H9 (cell line): ENCODE measurements around the gene BAHD1. TPM values are rescaled to one million over a fixed set of nuclear protein-coding genes. Genes with fewer than 3 reads are reported as not detected.

ENCODE experiments used
- DNase-seq: peaks from one replicate; pipeline ENCODE4 v3.0.0-alpha.2; 2017
- H2AFZ ChIP-seq: one replicate; pipeline ENCODE4 v1.6.1; 2013; ENCODE audit warnings: mild to moderate bottlenecking, low read length, control low read depth, moderate library complexity
- H2AK5ac ChIP-seq: 2 replicates; pipeline ENCODE4 v1.6.1; 2013; ENCODE audit warnings: low read length, control low read depth, mixed read lengths; ENCODE audit not compliant: insufficient read length
- H2BK120ac ChIP-seq: one replicate; pipeline ENCODE4 v1.6.1; 2013; ENCODE audit warnings: low read depth, mild to moderate bottlenecking, low read length, control low read depth, inconsistent platforms; ENCODE audit not compliant: poor library complexity, severe bottlenecking
- H2BK12ac ChIP-seq: 2 replicates; pipeline ENCODE4 v1.6.1; 2013; ENCODE audit warnings: low read length, control low read depth, mixed read lengths, low read depth; ENCODE audit not compliant: insufficient read length
- H2BK15ac ChIP-seq: 2 replicates; pipeline ENCODE4 v1.6.1; 2013; ENCODE audit warnings: low read depth, low read length, control low read depth
- H2BK20ac ChIP-seq: one replicate; pipeline ENCODE4 v1.6.1; 2013; ENCODE audit warnings: low read depth, mild to moderate bottlenecking, low read length, control low read depth, inconsistent platforms; ENCODE audit not compliant: poor library complexity, severe bottlenecking
- H2BK5ac ChIP-seq: 2 replicates; pipeline ENCODE4 v1.6.1; 2013; ENCODE audit warnings: low read length, control low read depth, mixed read lengths; ENCODE audit not compliant: insufficient read length
- H3K14ac ChIP-seq: 2 replicates; pipeline ENCODE4 v1.6.1; 2013; ENCODE audit warnings: low read length, control low read depth; ENCODE audit not compliant: insufficient read depth
- H3K18ac ChIP-seq: 2 replicates; pipeline ENCODE4 v1.6.1; 2013; ENCODE audit warnings: low read depth, mild to moderate bottlenecking, mixed read lengths, low read length, control low read depth; ENCODE audit not compliant: insufficient read length
- H3K23ac ChIP-seq: 2 replicates; pipeline ENCODE4 v1.6.1; 2013; ENCODE audit warnings: low read length, control low read depth, mixed read lengths, low read depth; ENCODE audit not compliant: insufficient read length
- H3K23me2 ChIP-seq: 2 replicates; pipeline ENCODE4 v1.6.1; 2013; ENCODE audit warnings: low read depth, mild to moderate bottlenecking, mixed read lengths, low read length, control low read depth; ENCODE audit not compliant: insufficient read length, poor library complexity, severe bottlenecking
- H3K27ac ChIP-seq: 2 replicates; pipeline ENCODE4 v1.5.1; 2013; ENCODE audit warnings: low read length, control low read depth, mixed read lengths, low read depth; ENCODE audit not compliant: insufficient read length
- H3K27me3 ChIP-seq: 2 replicates; pipeline ENCODE4 v1.6.1; 2013; ENCODE audit warnings: low read length, control low read depth, inconsistent platforms; ENCODE audit not compliant: insufficient read depth
- H3K4ac ChIP-seq: 2 replicates; pipeline ENCODE4 v1.6.1; 2013; ENCODE audit warnings: low read depth, mild to moderate bottlenecking, control low read depth, inconsistent platforms, low read length, moderate library complexity
- H3K4me1 ChIP-seq: 2 replicates; pipeline ENCODE4 v1.6.1; 2013; ENCODE audit warnings: low read length, control low read depth, inconsistent platforms; ENCODE audit not compliant: insufficient read depth
- H3K4me2 ChIP-seq: 2 replicates; pipeline ENCODE4 v1.6.1; 2013; ENCODE audit warnings: low read length, control low read depth, mixed read lengths; ENCODE audit not compliant: insufficient read length, insufficient read depth
- H3K56ac ChIP-seq: 2 replicates; pipeline ENCODE4 v1.6.1; 2013; ENCODE audit warnings: low read depth, mild to moderate bottlenecking, mixed read lengths, low read length, control low read depth; ENCODE audit not compliant: insufficient read length
- H3K79me1 ChIP-seq: 2 replicates; pipeline ENCODE4 v1.6.1; 2013; ENCODE audit warnings: low read depth, mild to moderate bottlenecking, moderate library complexity, low read length, control low read depth, inconsistent platforms; ENCODE audit not compliant: insufficient read depth, poor library complexity, severe bottlenecking
- H3K79me2 ChIP-seq: 2 replicates; pipeline ENCODE4 v1.6.1; 2013; ENCODE audit warnings: low read length, control low read depth, inconsistent platforms; ENCODE audit not compliant: insufficient read depth
- H3K9ac ChIP-seq: 2 replicates; pipeline ENCODE4 v1.6.1; 2013; ENCODE audit warnings: low read length, control low read depth, mixed read lengths; ENCODE audit not compliant: insufficient read length; ENCODE audit errors: extremely low read depth
- H3K9me3 ChIP-seq: one replicate; pipeline ENCODE4 v1.6.1; 2013; ENCODE audit warnings: low read depth, low read length, inconsistent platforms; ENCODE audit not compliant: control insufficient read depth
- H3T11ph ChIP-seq: one replicate; pipeline ENCODE4 v1.6.1; 2013; ENCODE audit warnings: mild to moderate bottlenecking, low read length, control low read depth, inconsistent platforms
- H4K20me1 ChIP-seq: one replicate; pipeline ENCODE4 v1.6.1; 2013; ENCODE audit not compliant: control insufficient read depth, insufficient read length, insufficient read depth
- H4K5ac ChIP-seq: 2 replicates; pipeline ENCODE4 v1.6.1; 2013; ENCODE audit warnings: low read depth, mild to moderate bottlenecking, mixed read lengths, low read length, control low read depth; ENCODE audit not compliant: insufficient read length
- H4K8ac ChIP-seq: replicated peaks from 2 replicates; pipeline ENCODE4 v1.6.1; 2013; ENCODE audit warnings: low read length, control low read depth, mixed read lengths, low read depth; ENCODE audit not compliant: insufficient read length
- H4K91ac ChIP-seq: 2 replicates; pipeline ENCODE4 v1.6.1; 2013; ENCODE audit warnings: low read depth, mild to moderate bottlenecking, moderate library complexity, mixed read lengths, low read length, control low read depth; ENCODE audit not compliant: insufficient read length
- H3K27ac Mint-ChIP-seq, 3 experiments: 2 replicates in 2 of 3; 3 replicates in 1 of 3; pipeline ENCODE4 v1.8.0; 2020 to 2021; ENCODE audit warnings: mixed read lengths in 3 of 3, mild to moderate bottlenecking in 1 of 3, moderate library complexity in 1 of 3
- H3K27me3 Mint-ChIP-seq: 2 replicates; pipeline ENCODE4 v1.8.0; 2021; ENCODE audit warnings: low read depth, mild to moderate bottlenecking, moderate library complexity, mixed read lengths
- H3K36me3 Mint-ChIP-seq, 3 experiments: 2 replicates in 2 of 3; 3 replicates in 1 of 3; pipeline ENCODE4 v1.8.0; 2020 to 2021; ENCODE audit warnings: low read depth in 3 of 3, mixed read lengths in 3 of 3; ENCODE audit not compliant: insufficient read depth in 1 of 3
- H3K4me1 Mint-ChIP-seq, 2 experiments: 2 replicates each; pipeline ENCODE4 v1.8.0; 2020; ENCODE audit warnings: mixed read lengths in 2 of 2
- H3K4me3 Mint-ChIP-seq, 2 experiments: 2 replicates in 1 of 2; 3 replicates in 1 of 2; pipeline ENCODE4 v1.8.0; 2020 to 2021; ENCODE audit warnings: mild to moderate bottlenecking in 2 of 2, mixed read lengths in 2 of 2, moderate library complexity in 1 of 2
- H3K9me3 Mint-ChIP-seq, 2 experiments: 2 replicates in 1 of 2; 3 replicates in 1 of 2; pipeline ENCODE4 v1.8.0; 2020; ENCODE audit warnings: mild to moderate bottlenecking in 2 of 2, mixed read lengths in 2 of 2, moderate library complexity in 1 of 2
- WGBS: extraction: QIAGEN DNeasy Blood & Tissue Kit; methylation state at CpG from one replicate; pipeline ENCODE4 v1.1.7; 2013; ENCODE audit warnings: missing lambda C conversion rate, low lambda C conversion rate, mixed read lengths; ENCODE audit not compliant: insufficient read length; ENCODE audit errors: extremely low coverage; 5-methylcytosine and 5-hydroxymethylcytosine counted together
- total RNA-seq: library from RNA; stranded (reverse); gene quantifications from 2 replicates; pipeline ENCODE4 v1.2.1, GENCODE V29; 2021
- TF ChIP-seq, protein P1 (sequence below): fragments of 200-600 bp; sonication (generic); conservative IDR thresholded peaks from 3 replicates; pipeline ENCODE4 v1.8.0; 2021; ENCODE audit warnings: antibody characterized with exemption, mild to moderate bottlenecking

BAHD1 gene
- total RNA-seq, 1 experiment from 2014 or later: 54.1 TPM

DNA sequence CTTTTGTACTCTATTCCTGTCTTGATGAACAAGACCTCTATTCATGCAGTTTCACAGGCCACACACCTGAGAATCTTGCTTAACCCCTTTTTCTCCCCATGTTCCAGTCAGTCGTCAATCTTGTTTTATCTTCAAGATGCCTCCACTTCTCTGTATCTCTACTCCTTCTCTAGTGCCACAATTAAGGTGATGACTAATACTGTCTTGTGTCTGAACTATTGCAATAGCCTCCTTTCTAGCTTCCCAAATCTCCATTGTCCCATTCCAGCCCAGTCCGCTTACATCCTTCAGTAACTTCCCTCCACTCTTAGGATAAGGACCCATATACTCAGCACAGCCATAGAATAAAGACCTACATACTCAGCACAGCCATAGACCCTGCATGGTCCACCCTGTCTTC is 54.8 kb downstream of the BAHD1 start:
- H3K79me2 ChIP-seq: no peaks in the 10 kb centered on the region
- H3K27me3 ChIP-seq: no peaks in the 10 kb centered on the region
- H2BK5ac ChIP-seq: no peak overlapping the region
- H3K18ac ChIP-seq: no peak overlapping the region
- no peaks in the 10 kb centered on the region for H3K4me1 ChIP-seq
- no peak overlapping the region for H3K4me2 ChIP-seq
- H2BK15ac ChIP-seq: no peak overlapping the region
- TF ChIP-seq, protein P1, sequence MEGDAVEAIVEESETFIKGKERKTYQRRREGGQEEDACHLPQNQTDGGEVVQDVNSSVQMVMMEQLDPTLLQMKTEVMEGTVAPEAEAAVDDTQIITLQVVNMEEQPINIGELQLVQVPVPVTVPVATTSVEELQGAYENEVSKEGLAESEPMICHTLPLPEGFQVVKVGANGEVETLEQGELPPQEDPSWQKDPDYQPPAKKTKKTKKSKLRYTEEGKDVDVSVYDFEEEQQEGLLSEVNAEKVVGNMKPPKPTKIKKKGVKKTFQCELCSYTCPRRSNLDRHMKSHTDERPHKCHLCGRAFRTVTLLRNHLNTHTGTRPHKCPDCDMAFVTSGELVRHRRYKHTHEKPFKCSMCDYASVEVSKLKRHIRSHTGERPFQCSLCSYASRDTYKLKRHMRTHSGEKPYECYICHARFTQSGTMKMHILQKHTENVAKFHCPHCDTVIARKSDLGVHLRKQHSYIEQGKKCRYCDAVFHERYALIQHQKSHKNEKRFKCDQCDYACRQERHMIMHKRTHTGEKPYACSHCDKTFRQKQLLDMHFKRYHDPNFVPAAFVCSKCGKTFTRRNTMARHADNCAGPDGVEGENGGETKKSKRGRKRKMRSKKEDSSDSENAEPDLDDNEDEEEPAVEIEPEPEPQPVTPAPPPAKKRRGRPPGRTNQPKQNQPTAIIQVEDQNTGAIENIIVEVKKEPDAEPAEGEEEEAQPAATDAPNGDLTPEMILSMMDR: no peak
- no peak overlapping the region for H3K27ac ChIP-seq
- no CpG with 5 or more reads among the region's 2 CpGs for WGBS
- no peak overlapping the region for H3K56ac ChIP-seq
- H3K23me2 ChIP-seq: no peaks in the 10 kb centered on the region
- no peak overlapping the region for H3K4me3 Mint-ChIP-seq
- no peak overlapping the region for H2BK20ac ChIP-seq
- peaks cover 0 to 2% of the 10 kb centered on the region in 2 experiments; a peak in 2 of 4 replicates for H3K4me1 Mint-ChIP-seq
- H3K9me3 ChIP-seq: no peaks in the 10 kb centered on the region
- no peak overlapping the region for H2AFZ ChIP-seq
- H3K36me3 Mint-ChIP-seq: no peaks in the 10 kb centered on the region
- no peak overlapping the region for H3T11ph ChIP-seq
- no peak overlapping the region for H2BK120ac ChIP-seq
- no peaks in the 10 kb centered on the region for H3K79me1 ChIP-seq
- no peak overlapping the region for H4K5ac ChIP-seq
- peaks cover 18% of the 10 kb centered on the region for H3K27me3 Mint-ChIP-seq
- no peak overlapping the region for H2AK5ac ChIP-seq
- no peak overlapping the region for H4K91ac ChIP-seq
- no peak overlapping the region for H3K9ac ChIP-seq
- DNase-seq: no peak
- H3K14ac ChIP-seq: no peak overlapping the region
- no peak overlapping the region for H2BK12ac ChIP-seq
- no peak overlapping the region for H4K8ac ChIP-seq
- no peak overlapping the region for H3K4ac ChIP-seq
- no peaks in the 10 kb centered on the region for H3K9me3 Mint-ChIP-seq
- no peak overlapping the region for H3K23ac ChIP-seq
- no peaks in the 10 kb centered on the region for H4K20me1 ChIP-seq
- H3K27ac Mint-ChIP-seq: no peak overlapping the region
